ENCODE results near the gene TBC1D1. TPM values are rescaled to one million over a fixed set of nuclear protein-coding genes. Genes with fewer than 3 reads are reported as not detected.

The TBC1D1 gene
- total RNA-seq, 1 donor from 2014 or later: 54.5 TPM

DNA sequence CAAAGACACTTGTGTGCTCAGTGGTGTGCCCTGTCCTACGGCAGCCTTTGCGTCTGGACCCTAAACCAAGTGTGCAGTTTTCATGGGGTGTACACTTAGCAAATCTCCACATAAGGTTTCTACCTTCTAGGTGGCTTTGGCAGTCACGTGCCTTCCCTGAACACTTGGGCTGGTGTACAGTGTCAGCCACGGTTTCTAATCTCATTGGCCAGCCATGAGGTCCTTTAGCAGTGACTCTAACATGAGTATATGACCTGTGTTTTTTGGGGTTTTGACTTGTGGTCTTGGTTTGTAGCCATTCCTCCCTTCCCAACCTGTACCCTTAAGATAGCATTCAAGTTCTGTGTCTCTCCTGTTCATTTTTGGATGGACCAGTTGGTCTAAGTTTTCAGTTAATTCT, 145.7 kb downstream of the TBC1D1 start:
- no peaks in the 10 kb centered on the region for H4K20me1 ChIP-seq (ENCODE audit: insufficient read depth, low read length)
- no peak for FAIRE-seq
- no peak overlapping the region for H3K4me2 ChIP-seq (ENCODE audit: low read length)
- H3K4me1 Mint-ChIP-seq (ENCODE audit: low read depth, unreplicated experiment): no peaks in the 10 kb centered on the region
- H3K4me3 Mint-ChIP-seq (ENCODE audit: unreplicated experiment): no peak overlapping the region
- no peaks in the 10 kb centered on the region for H3K9me3 ChIP-seq (ENCODE audit: insufficient read depth, low read depth, low read length)
- DNase-seq (ENCODE audit: low read depth): no peak
- no peak overlapping the region for H3K4me3 ChIP-seq (ENCODE audit: insufficient read depth, low read depth, low read length)
- no peak overlapping the region for H3K27ac ChIP-seq (ENCODE audit: low read depth, low read length)
- H3K27me3 ChIP-seq (ENCODE audit: insufficient read depth, low read length): no peaks in the 10 kb centered on the region
- H3K79me2 ChIP-seq (ENCODE audit: insufficient read depth, low read length): no peaks in the 10 kb centered on the region
- H3K36me3 ChIP-seq (ENCODE audit: insufficient read depth, low read length): peaks cover 14% of the 10 kb centered on the region
- TF ChIP-seq EZH2 (IDR thresholded peaks at IDR 0.05; ENCODE audit: insufficient read depth, low read length): no peak
- TF ChIP-seq, protein P1, sequence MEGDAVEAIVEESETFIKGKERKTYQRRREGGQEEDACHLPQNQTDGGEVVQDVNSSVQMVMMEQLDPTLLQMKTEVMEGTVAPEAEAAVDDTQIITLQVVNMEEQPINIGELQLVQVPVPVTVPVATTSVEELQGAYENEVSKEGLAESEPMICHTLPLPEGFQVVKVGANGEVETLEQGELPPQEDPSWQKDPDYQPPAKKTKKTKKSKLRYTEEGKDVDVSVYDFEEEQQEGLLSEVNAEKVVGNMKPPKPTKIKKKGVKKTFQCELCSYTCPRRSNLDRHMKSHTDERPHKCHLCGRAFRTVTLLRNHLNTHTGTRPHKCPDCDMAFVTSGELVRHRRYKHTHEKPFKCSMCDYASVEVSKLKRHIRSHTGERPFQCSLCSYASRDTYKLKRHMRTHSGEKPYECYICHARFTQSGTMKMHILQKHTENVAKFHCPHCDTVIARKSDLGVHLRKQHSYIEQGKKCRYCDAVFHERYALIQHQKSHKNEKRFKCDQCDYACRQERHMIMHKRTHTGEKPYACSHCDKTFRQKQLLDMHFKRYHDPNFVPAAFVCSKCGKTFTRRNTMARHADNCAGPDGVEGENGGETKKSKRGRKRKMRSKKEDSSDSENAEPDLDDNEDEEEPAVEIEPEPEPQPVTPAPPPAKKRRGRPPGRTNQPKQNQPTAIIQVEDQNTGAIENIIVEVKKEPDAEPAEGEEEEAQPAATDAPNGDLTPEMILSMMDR (IDR thresholded peaks at IDR 0.05; ENCODE audit: insufficient read depth, low read depth, low read length): no peak
- H3K9me3 Mint-ChIP-seq (ENCODE audit: unreplicated experiment): no peaks in the 10 kb centered on the region
- H3K36me3 Mint-ChIP-seq (ENCODE audit: low read depth, unreplicated experiment): peaks cover 7% of the 10 kb centered on the region
- H2AFZ ChIP-seq (ENCODE audit: low read depth, low read length): no peak overlapping the region
- H3K9ac ChIP-seq (ENCODE audit: low read length): no peak overlapping the region
- H3K27ac Mint-ChIP-seq (ENCODE audit: unreplicated experiment): no peak overlapping the region
- H3K27me3 Mint-ChIP-seq (ENCODE audit: low read depth, unreplicated experiment): no peaks in the 10 kb centered on the region
- H3K4me1 ChIP-seq (ENCODE audit: insufficient read depth, low read length): no peaks in the 10 kb centered on the region

DNA sequence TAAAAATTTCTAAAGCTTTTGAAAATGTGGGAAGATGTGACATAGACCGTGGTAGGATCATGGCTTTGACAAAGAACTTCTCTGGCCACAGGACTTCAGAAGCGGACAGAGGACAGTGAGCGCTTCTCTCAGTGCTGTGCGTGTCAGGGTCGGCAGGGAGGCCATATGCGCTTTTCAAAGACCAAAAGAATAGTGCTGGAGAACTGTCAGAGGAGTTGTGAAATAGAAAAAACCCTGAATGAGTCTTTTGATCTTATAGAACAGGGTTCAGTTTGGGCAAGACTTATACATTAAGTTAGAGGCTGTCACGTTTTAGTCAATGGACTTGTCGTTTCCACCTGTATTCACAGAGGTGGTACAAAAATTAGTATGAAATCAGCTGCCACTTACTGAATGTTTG, 146.7 kb downstream of the TBC1D1 start:
- Histone ChIP-seq H3K9ac (ENCODE audit: low read length) (no peak overlapping the region), H4K20me1 (ENCODE audit: insufficient read depth, low read length) (no peaks in the 10 kb centered on the region), H3K79me2 (ENCODE audit: insufficient read depth, low read length) (no peaks in the 10 kb centered on the region), H3K4me2 (ENCODE audit: low read length) (no peak overlapping the region), H3K27ac (ENCODE audit: low read depth, low read length) (no peak overlapping the region), H3K27me3 (ENCODE audit: insufficient read depth, low read length) (no peaks in the 10 kb centered on the region), H2AFZ (ENCODE audit: low read depth, low read length) (no peak overlapping the region), H3K4me1 (ENCODE audit: insufficient read depth, low read length) (no peaks in the 10 kb centered on the region), H3K4me3 (ENCODE audit: insufficient read depth, low read depth, low read length) (no peak overlapping the region), H3K36me3 (ENCODE audit: insufficient read depth, low read length) (peaks cover 12% of the 10 kb centered on the region), H3K9me3 (ENCODE audit: insufficient read depth, low read depth, low read length) (no peaks in the 10 kb centered on the region)
- Mint-ChIP-seq H3K36me3 (ENCODE audit: low read depth, unreplicated experiment) (peaks cover 7% of the 10 kb centered on the region), H3K27ac (ENCODE audit: unreplicated experiment) (no peak overlapping the region), H3K4me1 (ENCODE audit: low read depth, unreplicated experiment) (no peaks in the 10 kb centered on the region), H3K27me3 (ENCODE audit: low read depth, unreplicated experiment) (no peaks in the 10 kb centered on the region), H3K9me3 (ENCODE audit: unreplicated experiment) (no peaks in the 10 kb centered on the region), H3K4me3 (ENCODE audit: unreplicated experiment) (no peak overlapping the region)
- no peak for FAIRE-seq
- DNase-seq (ENCODE audit: low read depth): no peak
- TF ChIP-seq, protein P1 (IDR thresholded peaks at IDR 0.05; ENCODE audit: insufficient read depth, low read depth, low read length): no peak
- TF ChIP-seq EZH2 (IDR thresholded peaks at IDR 0.05; ENCODE audit: insufficient read depth, low read length): no peak

- DNase-seq (ENCODE audit: low read depth) (no peak), FAIRE-seq (no peak)
- no peak overlapping the region for H3K4me3 ChIP-seq (ENCODE audit: insufficient read depth, low read depth, low read length)
- no peak overlapping the region for H3K4me3 Mint-ChIP-seq (ENCODE audit: unreplicated experiment)
- no peak overlapping the region for H3K27ac Mint-ChIP-seq (ENCODE audit: unreplicated experiment)
- no peak overlapping the region for H3K9ac ChIP-seq (ENCODE audit: low read length)
- no peaks in the 10 kb centered on the region for H3K9me3 ChIP-seq (ENCODE audit: insufficient read depth, low read depth, low read length)
- H3K4me1 Mint-ChIP-seq (ENCODE audit: low read depth, unreplicated experiment): no peaks in the 10 kb centered on the region
- H3K36me3 Mint-ChIP-seq (ENCODE audit: low read depth, unreplicated experiment): peaks cover 13% of the 10 kb centered on the region
- H2AFZ ChIP-seq (ENCODE audit: low read depth, low read length): no peak overlapping the region
- no peak overlapping the region for H3K4me2 ChIP-seq (ENCODE audit: low read length)
- H4K20me1 ChIP-seq (ENCODE audit: insufficient read depth, low read length): no peaks in the 10 kb centered on the region
- H3K27me3 Mint-ChIP-seq (ENCODE audit: low read depth, unreplicated experiment): no peaks in the 10 kb centered on the region
- H3K36me3 ChIP-seq (ENCODE audit: insufficient read depth, low read length): peaks cover 12% of the 10 kb centered on the region
- H3K4me1 ChIP-seq (ENCODE audit: insufficient read depth, low read length): no peaks in the 10 kb centered on the region
- no peaks in the 10 kb centered on the region for H3K9me3 Mint-ChIP-seq (ENCODE audit: unreplicated experiment)
- TF ChIP-seq, protein P1 (IDR thresholded peaks at IDR 0.05; ENCODE audit: insufficient read depth, low read depth, low read length): no peak
- no peak for TF ChIP-seq EZH2 (IDR thresholded peaks at IDR 0.05; ENCODE audit: insufficient read depth, low read length)
- H3K79me2 ChIP-seq (ENCODE audit: insufficient read depth, low read length): no peaks in the 10 kb centered on the region
- no peak overlapping the region for H3K27ac ChIP-seq (ENCODE audit: low read depth, low read length)
- H3K27me3 ChIP-seq (ENCODE audit: insufficient read depth, low read length): no peaks in the 10 kb centered on the region
Observed at GRCh38 chr4:38040619-38041018, 149.7 kb downstream of the TBC1D1 start.

Measured in astrocyte (in vitro differentiated cells and primary cell).